Measurements from ENCODE around the gene LAMC2. TPM values are rescaled to one million over a fixed set of nuclear protein-coding genes. Genes with fewer than 3 reads are reported as not detected.

Gene LAMC2
- total and polyA plus RNA-seq, 2 of the 8 experiments (the other 6 are each of a cell fraction or from before 2014, with no cell fraction given), result 4.6 to 12.9 TPM

DNA sequence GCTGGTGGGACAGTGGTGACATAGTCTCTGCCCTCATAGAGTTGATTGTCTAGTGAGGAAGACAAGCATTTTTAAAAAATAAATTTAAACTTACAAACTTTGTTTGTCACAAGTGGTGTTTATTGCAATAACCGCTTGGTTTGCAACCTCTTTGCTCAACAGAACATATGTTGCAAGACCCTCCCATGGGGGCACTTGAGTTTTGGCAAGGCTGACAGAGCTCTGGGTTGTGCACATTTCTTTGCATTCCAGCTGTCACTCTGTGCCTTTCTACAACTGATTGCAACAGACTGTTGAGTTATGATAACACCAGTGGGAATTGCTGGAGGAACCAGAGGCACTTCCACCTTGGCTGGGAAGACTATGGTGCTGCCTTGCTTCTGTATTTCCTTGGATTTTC lies 58.4 kb downstream of the LAMC2 start (continued):
- TF ChIP-seq, protein P1, sequence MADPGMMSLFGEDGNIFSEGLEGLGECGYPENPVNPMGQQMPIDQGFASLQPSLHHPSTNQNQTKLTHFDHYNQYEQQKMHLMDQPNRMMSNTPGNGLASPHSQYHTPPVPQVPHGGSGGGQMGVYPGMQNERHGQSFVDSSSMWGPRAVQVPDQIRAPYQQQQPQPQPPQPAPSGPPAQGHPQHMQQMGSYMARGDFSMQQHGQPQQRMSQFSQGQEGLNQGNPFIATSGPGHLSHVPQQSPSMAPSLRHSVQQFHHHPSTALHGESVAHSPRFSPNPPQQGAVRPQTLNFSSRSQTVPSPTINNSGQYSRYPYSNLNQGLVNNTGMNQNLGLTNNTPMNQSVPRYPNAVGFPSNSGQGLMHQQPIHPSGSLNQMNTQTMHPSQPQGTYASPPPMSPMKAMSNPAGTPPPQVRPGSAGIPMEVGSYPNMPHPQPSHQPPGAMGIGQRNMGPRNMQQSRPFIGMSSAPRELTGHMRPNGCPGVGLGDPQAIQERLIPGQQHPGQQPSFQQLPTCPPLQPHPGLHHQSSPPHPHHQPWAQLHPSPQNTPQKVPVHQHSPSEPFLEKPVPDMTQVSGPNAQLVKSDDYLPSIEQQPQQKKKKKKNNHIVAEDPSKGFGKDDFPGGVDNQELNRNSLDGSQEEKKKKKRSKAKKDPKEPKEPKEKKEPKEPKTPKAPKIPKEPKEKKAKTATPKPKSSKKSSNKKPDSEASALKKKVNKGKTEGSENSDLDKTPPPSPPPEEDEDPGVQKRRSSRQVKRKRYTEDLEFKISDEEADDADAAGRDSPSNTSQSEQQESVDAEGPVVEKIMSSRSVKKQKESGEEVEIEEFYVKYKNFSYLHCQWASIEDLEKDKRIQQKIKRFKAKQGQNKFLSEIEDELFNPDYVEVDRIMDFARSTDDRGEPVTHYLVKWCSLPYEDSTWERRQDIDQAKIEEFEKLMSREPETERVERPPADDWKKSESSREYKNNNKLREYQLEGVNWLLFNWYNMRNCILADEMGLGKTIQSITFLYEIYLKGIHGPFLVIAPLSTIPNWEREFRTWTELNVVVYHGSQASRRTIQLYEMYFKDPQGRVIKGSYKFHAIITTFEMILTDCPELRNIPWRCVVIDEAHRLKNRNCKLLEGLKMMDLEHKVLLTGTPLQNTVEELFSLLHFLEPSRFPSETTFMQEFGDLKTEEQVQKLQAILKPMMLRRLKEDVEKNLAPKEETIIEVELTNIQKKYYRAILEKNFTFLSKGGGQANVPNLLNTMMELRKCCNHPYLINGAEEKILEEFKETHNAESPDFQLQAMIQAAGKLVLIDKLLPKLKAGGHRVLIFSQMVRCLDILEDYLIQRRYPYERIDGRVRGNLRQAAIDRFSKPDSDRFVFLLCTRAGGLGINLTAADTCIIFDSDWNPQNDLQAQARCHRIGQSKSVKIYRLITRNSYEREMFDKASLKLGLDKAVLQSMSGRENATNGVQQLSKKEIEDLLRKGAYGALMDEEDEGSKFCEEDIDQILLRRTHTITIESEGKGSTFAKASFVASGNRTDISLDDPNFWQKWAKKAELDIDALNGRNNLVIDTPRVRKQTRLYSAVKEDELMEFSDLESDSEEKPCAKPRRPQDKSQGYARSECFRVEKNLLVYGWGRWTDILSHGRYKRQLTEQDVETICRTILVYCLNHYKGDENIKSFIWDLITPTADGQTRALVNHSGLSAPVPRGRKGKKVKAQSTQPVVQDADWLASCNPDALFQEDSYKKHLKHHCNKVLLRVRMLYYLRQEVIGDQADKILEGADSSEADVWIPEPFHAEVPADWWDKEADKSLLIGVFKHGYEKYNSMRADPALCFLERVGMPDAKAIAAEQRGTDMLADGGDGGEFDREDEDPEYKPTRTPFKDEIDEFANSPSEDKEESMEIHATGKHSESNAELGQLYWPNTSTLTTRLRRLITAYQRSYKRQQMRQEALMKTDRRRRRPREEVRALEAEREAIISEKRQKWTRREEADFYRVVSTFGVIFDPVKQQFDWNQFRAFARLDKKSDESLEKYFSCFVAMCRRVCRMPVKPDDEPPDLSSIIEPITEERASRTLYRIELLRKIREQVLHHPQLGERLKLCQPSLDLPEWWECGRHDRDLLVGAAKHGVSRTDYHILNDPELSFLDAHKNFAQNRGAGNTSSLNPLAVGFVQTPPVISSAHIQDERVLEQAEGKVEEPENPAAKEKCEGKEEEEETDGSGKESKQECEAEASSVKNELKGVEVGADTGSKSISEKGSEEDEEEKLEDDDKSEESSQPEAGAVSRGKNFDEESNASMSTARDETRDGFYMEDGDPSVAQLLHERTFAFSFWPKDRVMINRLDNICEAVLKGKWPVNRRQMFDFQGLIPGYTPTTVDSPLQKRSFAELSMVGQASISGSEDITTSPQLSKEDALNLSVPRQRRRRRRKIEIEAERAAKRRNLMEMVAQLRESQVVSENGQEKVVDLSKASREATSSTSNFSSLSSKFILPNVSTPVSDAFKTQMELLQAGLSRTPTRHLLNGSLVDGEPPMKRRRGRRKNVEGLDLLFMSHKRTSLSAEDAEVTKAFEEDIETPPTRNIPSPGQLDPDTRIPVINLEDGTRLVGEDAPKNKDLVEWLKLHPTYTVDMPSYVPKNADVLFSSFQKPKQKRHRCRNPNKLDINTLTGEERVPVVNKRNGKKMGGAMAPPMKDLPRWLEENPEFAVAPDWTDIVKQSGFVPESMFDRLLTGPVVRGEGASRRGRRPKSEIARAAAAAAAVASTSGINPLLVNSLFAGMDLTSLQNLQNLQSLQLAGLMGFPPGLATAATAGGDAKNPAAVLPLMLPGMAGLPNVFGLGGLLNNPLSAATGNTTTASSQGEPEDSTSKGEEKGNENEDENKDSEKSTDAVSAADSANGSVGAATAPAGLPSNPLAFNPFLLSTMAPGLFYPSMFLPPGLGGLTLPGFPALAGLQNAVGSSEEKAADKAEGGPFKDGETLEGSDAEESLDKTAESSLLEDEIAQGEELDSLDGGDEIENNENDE (IDR thresholded peaks at IDR 0.05; ENCODE audit: insufficient replicate concordance, low read length), result no peak
- TF ChIP-seq CBX5 (IDR thresholded peaks at IDR 0.05; ENCODE audit: low read depth, low read length), result no peak
